Measurements from ENCODE around the gene FOXJ2. TPM values are rescaled to one million over a fixed set of nuclear protein-coding genes. Genes with fewer than 3 reads are reported as not detected.

The FOXJ2 gene
- total RNA-seq, 4 donors from 2014 or later: 16.4 to 28.2 (median 20.4) TPM

- 100% methylated on average over 2 to 3 of the region's 3 CpGs for WGBS, 2 donors (ENCODE audit: low coverage in 1 of 2)
- peaks cover 5 to 98% of the 10 kb centered on the region in 2 donors for H3K36me3 ChIP-seq
- no peak for ATAC-seq
These were observed 60.8 kb downstream of the FOXJ2 start for GRCh38 chr12:8093291-8093690.

DNA sequence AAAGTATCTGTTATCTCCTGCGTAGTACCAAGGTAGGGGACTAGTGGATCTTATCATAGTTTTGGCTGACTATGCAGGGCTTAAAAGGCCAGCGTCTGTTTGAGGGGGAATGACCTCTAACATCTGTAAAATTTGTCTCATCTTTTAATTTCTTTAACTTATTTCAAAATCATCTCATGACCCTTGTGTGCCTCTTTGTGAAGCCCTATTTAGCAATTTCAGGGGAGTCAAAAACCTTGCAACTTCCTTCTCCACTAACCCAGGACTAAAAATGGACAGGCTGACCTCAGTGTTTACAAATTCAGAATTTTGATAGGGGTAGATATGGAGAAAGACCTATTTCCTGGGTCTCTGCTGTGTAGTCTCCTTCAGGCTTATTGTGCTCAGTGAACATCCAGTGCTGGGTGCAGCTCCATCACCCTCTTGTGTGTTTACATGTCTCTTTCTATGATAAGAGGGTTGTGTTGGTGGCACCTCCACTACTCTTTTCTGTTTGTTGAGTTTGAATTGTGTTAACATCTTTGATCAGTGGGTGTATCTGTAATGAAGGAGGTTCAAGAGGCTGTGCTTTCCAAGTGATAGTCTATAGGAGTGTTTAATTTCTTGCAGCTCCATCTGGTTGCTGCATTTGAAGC is 63.9 kb downstream of the FOXJ2 start:
- ATAC-seq: no peak
- no peaks in the 10 kb centered on the region for H3K4me1 ChIP-seq
- 46 to 64% methylated on average over 2 of the region's 2 CpGs for WGBS, 2 donors (ENCODE audit: low coverage in 1 of 2)
- no peaks in the 10 kb centered on the region for H3K9me3 ChIP-seq
- no peak for TF ChIP-seq POLR2A (IDR thresholded peaks at IDR 0.05)
- no peak for TF ChIP-seq CTCF (IDR thresholded peaks at IDR 0.05)
- TF ChIP-seq POLR2AphosphoS5 (IDR thresholded peaks at IDR 0.05): no peak
- TF ChIP-seq EP300 (IDR thresholded peaks at IDR 0.05): no peak
- no peaks in the 10 kb centered on the region for H3K27me3 ChIP-seq
- H3K36me3 ChIP-seq: peaks cover 5 to 91% of the 10 kb centered on the region in 2 donors
- no peak overlapping the region for H3K4me3 ChIP-seq
- no peak overlapping the region for H3K27ac ChIP-seq

More at GRCh38 chr12:8093291-8093690, 60.8 kb downstream of the FOXJ2 start:
- peaks cover 0 to 5% (median 0%) of the 10 kb centered on the region in 3 donors for H3K4me1 ChIP-seq
- no peak for TF ChIP-seq CTCF (IDR thresholded peaks at IDR 0.05)
- no peak for TF ChIP-seq EP300 (IDR thresholded peaks at IDR 0.05)
- no peak for TF ChIP-seq POLR2AphosphoS5 (IDR thresholded peaks at IDR 0.05)
- TF ChIP-seq POLR2A (IDR thresholded peaks at IDR 0.05): no peak
- no peak overlapping the region for H3K4me3 ChIP-seq
- H3K9me3 ChIP-seq: no peaks in the 10 kb centered on the region
- no peaks in the 10 kb centered on the region for H3K27me3 ChIP-seq
- no peak overlapping the region for H3K27ac ChIP-seq

DNA sequence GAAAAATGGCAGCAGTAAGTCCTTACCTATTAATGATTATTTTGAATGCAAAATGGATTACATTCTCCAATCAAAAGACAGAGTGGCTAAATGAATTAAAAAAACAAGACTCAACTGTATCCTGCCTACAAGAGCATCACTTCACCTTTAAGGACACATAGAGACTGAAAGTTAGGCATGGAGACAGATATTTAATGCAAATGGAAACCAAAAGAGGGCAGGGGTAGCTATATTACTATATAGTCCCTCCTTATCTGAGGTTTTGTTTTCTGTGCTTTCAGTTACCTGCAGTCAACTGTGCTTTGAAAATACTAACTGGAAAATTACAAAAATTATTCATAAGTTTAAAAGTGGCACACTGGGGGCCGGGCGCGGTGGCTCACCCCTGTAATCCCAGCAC is 66.7 kb downstream of the FOXJ2 start:
- no peak for ATAC-seq
- no peaks in the 10 kb centered on the region for H3K9me3 ChIP-seq
- no peak overlapping the region for H3K4me3 ChIP-seq
- no peaks in the 10 kb centered on the region for H3K4me1 ChIP-seq
- H3K27me3 ChIP-seq: no peaks in the 10 kb centered on the region
- TF ChIP-seq CTCF (IDR thresholded peaks at IDR 0.05) (no peak), EP300 (IDR thresholded peaks at IDR 0.05) (no peak), POLR2A (IDR thresholded peaks at IDR 0.05) (no peak), POLR2AphosphoS5 (IDR thresholded peaks at IDR 0.05) (no peak)
- peaks cover 0 to 67% of the 10 kb centered on the region in 2 donors for H3K36me3 ChIP-seq
- 95 to 100% methylated on average over 3 of the region's 3 CpGs for WGBS, 2 donors (ENCODE audit: low coverage in 1 of 2)
- no peak overlapping the region for H3K27ac ChIP-seq

Other genes with a start within 250 kb of the FOXJ2 start
- 1 to 10 TPM in 1 of 4 donors, under 1 TPM in 2, not detected in 1; 0.08 to 2.3 (median 0.47) TPM for gene NANOG, start 243.3 kb upstream of the FOXJ2 start, total RNA-seq
- 1 to 10 TPM in 2 of 4 donors, not detected in 2; 1.2 to 2.6 TPM for gene SLC2A14, start 159.8 kb upstream of the FOXJ2 start, total RNA-seq
- gene SLC2A3, start 96.5 kb upstream of the FOXJ2 start, total RNA-seq: 10 to 100 TPM; 11.5 to 46.6 (median 12.8) TPM
- 10 to 100 TPM in 2 of 4 donors, 1 to 10 TPM in 2; 1.6 to 16.7 (median 7.6) TPM for gene C3AR1, start 33.6 kb downstream of the FOXJ2 start, total RNA-seq
- gene NECAP1, start 49.6 kb downstream of the FOXJ2 start, total RNA-seq: 10 to 100 TPM; 24.5 to 60.1 (median 41.2) TPM
- 1 to 10 TPM in 3 of 4 donors, not detected in 1; 1.5 to 4.0 (median 3.0) TPM for gene CLEC4A, start 90.9 kb downstream of the FOXJ2 start, total RNA-seq
- gene ZNF705A, start 124.3 kb downstream of the FOXJ2 start, total RNA-seq: not detected
- not detected for gene FAM90A1, start 194.9 kb downstream of the FOXJ2 start, total RNA-seq

Measured in gastroesophageal sphincter (tissue), 4 donors.